Right atrium auricular region (tissue), 2 donors: Measurements from ENCODE around the gene IFITM10. TPM values are rescaled to one million over a fixed set of nuclear protein-coding genes. Genes with fewer than 3 reads are reported as not detected.

Source experiments
- DNase-seq: peaks from one replicate; pipeline ENCODE4 v3.0.0-alpha.2; 2019; ENCODE audit warnings: low spot score
- H3K27ac ChIP-seq, 2 donors: fragments of 200-600 bp; sonication (generic); 1 replicate in 1 of 2; 2 replicates in 1 of 2; pipeline ENCODE4 v1.5.1; 2016 to 2019
- H3K27me3 ChIP-seq, 2 donors: fragments of 200-600 bp; sonication (generic); one replicate each; pipeline versions ENCODE4 v1.5.1 to v1.6.0; 2017 to 2019
- H3K36me3 ChIP-seq: fragments of 200-600 bp; sonication (generic); one replicate; pipeline ENCODE4 v1.5.1; 2016
- H3K4me1 ChIP-seq, 2 donors: fragments of 200-600 bp; sonication (generic); one replicate each; pipeline versions ENCODE4 v1.5.1 to v1.6.0; 2017 to 2019
- H3K4me3 ChIP-seq, 2 donors: fragments of 200-600 bp; sonication (generic); 1 replicate in 1 of 2; 2 replicates in 1 of 2; pipeline ENCODE4 v1.5.1; 2017 to 2019; ENCODE audit warnings: mild to moderate bottlenecking in 1 of 2, moderate library complexity in 1 of 2
- H3K9me3 ChIP-seq, 2 donors: fragments of 200-600 bp; sonication (generic); one replicate each; pipeline ENCODE4 v1.5.1; 2019
- CTCF ChIP-seq, 2 donors: fragments of 200-600 bp; sonication (generic); IDR thresholded peaks; one replicate each; pipeline ENCODE4 v1.5.1; 2019; ENCODE audit warnings: antibody characterized with exemption in 2 of 2
- total RNA-seq, 2 donors: library from RNA; depleted of rRNA; stranded (reverse); fragments of >200 nt; gene quantifications; one replicate each; pipeline ENCODE4 v1.1.0, GENCODE V29; 2016

Gene IFITM10
- total RNA-seq, 2 donors from 2014 or later = 0.37 to 0.47 TPM

GRCh38 chr11:1743585-1744136 lies 6.7 kb downstream of the IFITM10 start:
- no peak overlapping the region for H3K27ac ChIP-seq
- TF ChIP-seq CTCF (IDR thresholded peaks at IDR 0.05) = no peak
- H3K4me3 ChIP-seq = no peak overlapping the region
- no peaks in the 10 kb centered on the region for H3K9me3 ChIP-seq
- no peaks in the 10 kb centered on the region for H3K27me3 ChIP-seq
- no peak for DNase-seq
- H3K4me1 ChIP-seq = peaks cover 0 to 24% of the 10 kb centered on the region in 2 donors
- H3K36me3 ChIP-seq = no peaks in the 10 kb centered on the region

GRCh38 chr11:1742869-1743584 lies 7.4 kb downstream of the IFITM10 start:
- no peak for TF ChIP-seq CTCF (IDR thresholded peaks at IDR 0.05)
- Histone ChIP-seq H3K4me3 (no peak overlapping the region), H3K9me3 (no peaks in the 10 kb centered on the region), H3K27me3 (no peaks in the 10 kb centered on the region), H3K4me1 (peaks cover 0 to 18% of the 10 kb centered on the region in 2 donors), H3K36me3 (no peaks in the 10 kb centered on the region), H3K27ac (no peak overlapping the region)
- DNase-seq = no peak

GRCh38 chr11:1742371-1742770 lies 8.0 kb downstream of the IFITM10 start:
- H3K4me3 ChIP-seq = no peak overlapping the region
- no peak for TF ChIP-seq CTCF (IDR thresholded peaks at IDR 0.05)
- no peaks in the 10 kb centered on the region for H3K27me3 ChIP-seq
- H3K27ac ChIP-seq = no peak overlapping the region
- no peaks in the 10 kb centered on the region for H3K36me3 ChIP-seq
- peaks cover 0 to 11% of the 10 kb centered on the region in 2 donors for H3K4me1 ChIP-seq
- DNase-seq = no peak
- peaks cover 0 to 2% of the 10 kb centered on the region in 2 donors for H3K9me3 ChIP-seq

GRCh38 chr11:1741741-1742140 lies 8.7 kb downstream of the IFITM10 start:
- Histone ChIP-seq H3K4me3 (no peak overlapping the region), H3K9me3 (peaks cover 2 to 8% of the 10 kb centered on the region in 2 donors), H3K36me3 (no peaks in the 10 kb centered on the region), H3K4me1 (peaks cover 0 to 10% of the 10 kb centered on the region in 2 donors), H3K27me3 (no peaks in the 10 kb centered on the region), H3K27ac (no peak overlapping the region)
- DNase-seq = no peak
- TF ChIP-seq CTCF (IDR thresholded peaks at IDR 0.05) = no peak

DNA sequence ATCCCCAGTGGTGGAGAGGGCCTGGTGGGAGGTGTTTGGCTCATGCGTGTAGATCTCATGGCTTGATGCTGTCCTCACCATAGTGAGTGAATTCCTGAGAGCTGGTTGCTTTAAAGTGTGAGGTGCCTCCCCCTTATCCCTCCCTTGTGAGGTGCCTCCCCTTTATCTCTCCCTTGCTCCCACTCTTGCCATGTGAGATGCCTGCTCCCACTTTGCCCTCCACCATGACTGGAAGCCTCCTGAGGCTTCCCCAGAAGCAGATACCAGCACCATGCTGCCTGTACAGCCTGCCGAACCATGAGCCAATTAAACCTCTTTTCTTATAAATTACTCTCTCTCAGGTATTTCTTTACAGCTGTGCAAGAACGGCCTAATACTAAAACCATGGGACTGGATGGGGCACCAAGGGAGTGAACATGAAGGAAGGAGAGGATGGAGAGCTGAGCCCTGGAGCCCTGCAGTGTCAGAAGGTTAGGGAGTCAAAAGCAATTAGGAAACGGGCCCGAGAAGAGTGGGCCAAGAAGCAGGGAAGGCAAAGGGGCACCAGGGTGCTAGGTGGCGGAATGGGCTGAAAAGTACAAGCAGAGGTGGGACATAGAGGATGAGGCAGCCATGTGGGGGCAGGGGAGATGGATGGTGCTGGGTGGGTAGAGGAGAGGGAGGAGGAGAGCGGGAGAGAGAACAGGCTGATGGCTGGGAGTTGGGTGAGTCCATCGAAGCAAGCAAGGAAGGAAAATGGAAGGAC lies 9.4 kb downstream of the IFITM10 start:
- H3K27me3 ChIP-seq = no peaks in the 10 kb centered on the region
- H3K4me1 ChIP-seq = peaks cover 0 to 10% of the 10 kb centered on the region in 2 donors
- no peaks in the 10 kb centered on the region for H3K36me3 ChIP-seq
- no peak for TF ChIP-seq CTCF (IDR thresholded peaks at IDR 0.05)
- no peak overlapping the region for H3K27ac ChIP-seq
- peaks cover 6 to 16% of the 10 kb centered on the region in 2 donors for H3K9me3 ChIP-seq
- no peak overlapping the region for H3K4me3 ChIP-seq
- no peak for DNase-seq
